Islet of Langerhans (tissue), 1 donor: Measurements from ENCODE around the gene GRIK4.
A peak's percentile ranks its signal among the peaks of the same experiment; 100 is the strongest.
"Not testable (repeated sequence)": the region's sequence is repeated elsewhere in the genome, so short reads cannot be mapped to it uniquely, and the experiment has no call there.

Experiments
- FAIRE-seq: peaks from one replicate; lab custom pipeline; 2011; peaks lifted over from hg19 to GRCh38; lab: Jason Lieb, UNC

Gene GRIK4

GRCh38 chr11:121018746-121019145, 507.2 kb downstream of the GRIK4 start:
- no peak for FAIRE-seq

GRCh38 chr11:121021718-121022117, 510.2 kb downstream of the GRIK4 start:
- not testable (repeated sequence) for FAIRE-seq

- FAIRE-seq: no peak
Measured at GRCh38 chr11:121023848-121024751, 512.6 kb downstream of the GRIK4 start, which contains the start of gene TBCEL. TSS of gene TBCEL (plus strand) at chr11:121024102. CDS start at chr11:121045691, 21,589 bp downstream.

GRCh38 chr11:121024989-121025388, 513.4 kb downstream of the GRIK4 start:
- peak; percentile 78 for FAIRE-seq

- FAIRE-seq: no peak
Measured at GRCh38 chr11:121029153-121029552, 517.6 kb downstream of the GRIK4 start.

- FAIRE-seq: no peak
Measured at GRCh38 chr11:121029813-121030445, 518.4 kb downstream of the GRIK4 start.

GRCh38 chr11:121031167-121031566, 519.6 kb downstream of the GRIK4 start:
- FAIRE-seq: no peak

- FAIRE-seq: peak; percentile 9
Measured at GRCh38 chr11:121031648-121032047, 520.1 kb downstream of the GRIK4 start.

GRCh38 chr11:121032546-121032945, 521.0 kb downstream of the GRIK4 start:
- FAIRE-seq: no peak

GRCh38 chr11:121033635-121034034, 522.1 kb downstream of the GRIK4 start:
- FAIRE-seq: no peak

GRCh38 chr11:121035169-121035755, 523.7 kb downstream of the GRIK4 start:
- FAIRE-seq: no peak

GRCh38 chr11:121035780-121036179, 524.2 kb downstream of the GRIK4 start:
- no peak for FAIRE-seq

GRCh38 chr11:121037016-121037415, 525.5 kb downstream of the GRIK4 start:
- no peak for FAIRE-seq
